Measurements from ENCODE around the gene AKAP10.

- TF ChIP-seq RAD21 (IDR thresholded peaks at IDR 0.05; ENCODE audit: low read length), result no peak
- no peak for TF ChIP-seq RCOR1 (IDR thresholded peaks at IDR 0.05; ENCODE audit: insufficient replicate concordance, low read length)
- 0 out of 2 replicates have a peak, but pooled peaks have one; percentile 4 for TF ChIP-seq MAFK (IDR thresholded peaks at IDR 0.05; ENCODE audit: low read depth, low read length)
- no peak for TF ChIP-seq CTCF (conservative IDR thresholded peaks at IDR 0.05; ENCODE audit: low read depth, low read length)
These were observed 36.7 kb downstream of the AKAP10 start for GRCh38 chr17:19940722-19941464.
